HepG2 (cell line): ENCODE results near the gene DHX32. TPM values are rescaled to one million over a fixed set of nuclear protein-coding genes. Genes with fewer than 3 reads are reported as not detected.

Experiments
- ATAC-seq: fragments of 200-7000 bp; cut with Tn5 transposase; 3 replicates; pipeline ENCODE4 v1.9.1; 2020; ENCODE audit warnings: mild to moderate bottlenecking, moderate library complexity
- BruUV-seq: library from RNA; stranded (reverse); fragments of 400-500 nt; replicated peaks from 2 replicates; lab custom pipeline; 2021; lab: Mats Ljungman, UMichigan
- CTCF ChIA-PET: fragments of 300-600 bp; formaldehyde crosslinking; extraction: SDS; loops from one replicate; lab custom pipeline; 2021; ENCODE audit warnings: low total read pairs, inconsistent platforms, low intra/inter-chr PET ratio; lab: Yijun Ruan, JAX
- POLR2A ChIA-PET: fragments of 350-600 bp; sonication (Branson Sonifier 250); formaldehyde crosslinking; loops from one replicate; lab custom pipeline; 2020; ENCODE audit warnings: antibody characterized with exemption, inconsistent platforms; lab: Yijun Ruan, JAX
- DNase-seq: peaks from one replicate; pipeline ENCODE4 v3.0.0-alpha.2; 2015; ENCODE audit warnings: low spot score
- FAIRE-seq: peaks from 3 replicates; lab custom pipeline; 2011; peaks lifted over from hg19 to GRCh38; lab: Jason Lieb, UNC
- H2AFZ ChIP-seq: one replicate; pipeline ENCODE4 v1.6.1; 2011; ENCODE audit warnings: low read length, inconsistent platforms
- H3K27ac ChIP-seq: fragments of 300-600 bp; 3 replicates; pipeline ENCODE4 v1.8.0; 2011; ENCODE audit warnings: mixed run types, mild to moderate bottlenecking, mixed read lengths, low read length, inconsistent platforms; ENCODE audit not compliant: insufficient read depth; ENCODE audit errors: extremely low read length
- H3K27me3 ChIP-seq, 2 experiments: fragments of 200-600 bp in 1 of 2; 2 replicates in 1 of 2; 3 replicates in 1 of 2; pipeline versions ENCODE4 v1.6.0 to v1.8.0; 2011; ENCODE audit warnings: low read length in 2 of 2, mild to moderate bottlenecking in 2 of 2, moderate library complexity in 2 of 2, inconsistent platforms in 1 of 2; ENCODE audit not compliant: insufficient read depth in 2 of 2, control insufficient read depth in 1 of 2
- H3K36me3 ChIP-seq, 2 experiments: fragments of 200-600 bp in 1 of 2; replicated peaks in 1 of 2; 2 replicates in 1 of 2; 3 replicates in 1 of 2; pipeline versions ENCODE4 v1.5.1 to v1.8.0; 2011; ENCODE audit warnings: low read length in 2 of 2, inconsistent platforms in 1 of 2; ENCODE audit not compliant: insufficient read depth in 2 of 2, control insufficient read depth in 1 of 2
- H3K4me1 ChIP-seq: 2 replicates; pipeline ENCODE4 v1.5.1; 2012; ENCODE audit warnings: low read length, inconsistent platforms; ENCODE audit not compliant: insufficient read depth
- H3K4me2 ChIP-seq: 2 replicates; pipeline ENCODE4 v1.6.0; 2011; ENCODE audit warnings: low read depth, low read length, inconsistent platforms
- H3K4me3 ChIP-seq, 3 experiments: fragments of 200-600 bp in 1 of 3; sonication (generic), shearing (Covaris generic) in 1 of 3; replicated peaks in 1 of 3; 2 replicates each; pipeline ENCODE4 v1.5.1; 2011 to 2016; ENCODE audit warnings: low read length in 3 of 3, inconsistent platforms in 2 of 3, low read depth in 2 of 3, mild to moderate bottlenecking in 2 of 3, control low read depth in 1 of 3, mixed read lengths in 1 of 3; ENCODE audit not compliant: insufficient read depth in 1 of 3
- H3K79me2 ChIP-seq: one replicate; pipeline ENCODE4 v1.6.1; 2011; ENCODE audit warnings: low read length, inconsistent platforms; ENCODE audit not compliant: insufficient read depth
- H3K9ac ChIP-seq: 2 replicates; pipeline ENCODE4 v1.6.0; 2011; ENCODE audit warnings: mild to moderate bottlenecking, low read depth, low read length, inconsistent platforms; ENCODE audit not compliant: insufficient read depth
- H3K9me3 ChIP-seq: 2 replicates; pipeline ENCODE4 v1.5.1; 2012; ENCODE audit warnings: mild to moderate bottlenecking, low read length
- H4K20me1 ChIP-seq: 2 replicates; pipeline ENCODE4 v1.6.0; 2011; ENCODE audit warnings: inconsistent platforms, mild to moderate bottlenecking, low read length, moderate library complexity; ENCODE audit not compliant: insufficient read depth
- ASH2L ChIP-seq: fragments of 300-600, 200-600 bp; sonication (generic); IDR thresholded peaks from 2 replicates; pipeline ENCODE4 v1.7.0; 2017; ENCODE audit warnings: low read depth, mild to moderate bottlenecking, moderate library complexity, mixed read lengths, low read length; ENCODE audit not compliant: insufficient read length
- CENPX ChIP-seq: sonication (generic); formaldehyde crosslinking; IDR thresholded peaks from 2 replicates; pipeline ENCODE4 v1.9.0; 2021; ENCODE audit warnings: mild to moderate bottlenecking, missing genetic modification reagents, moderate library complexity
- DPF2 ChIP-seq: sonication (generic); formaldehyde crosslinking; IDR thresholded peaks from 2 replicates; pipeline ENCODE4 v1.4.0; 2020; ENCODE audit warnings: mild to moderate bottlenecking, low read depth, missing genetic modification reagents, borderline replicate concordance
- GATAD2A ChIP-seq: IDR thresholded peaks from 2 replicates; pipeline ENCODE4 v1.6.1; 2016
- HOXA5 ChIP-seq: sonication (generic); formaldehyde crosslinking; IDR thresholded peaks from 2 replicates; pipeline ENCODE4 v1.4.0; 2020; ENCODE audit warnings: missing genetic modification reagents
- HOXA9 ChIP-seq: sonication (generic); formaldehyde crosslinking; IDR thresholded peaks from 2 replicates; pipeline ENCODE4 v1.8.1; 2022; ENCODE audit warnings: missing genetic modification reagents, mild to moderate bottlenecking, moderate library complexity, borderline replicate concordance
- IRF2 ChIP-seq: IDR thresholded peaks from 2 replicates; pipeline ENCODE4 v1.6.1; 2018; ENCODE audit warnings: missing genetic modification reagents, missing compliant biosample characterization
- NCOA2 ChIP-seq: sonication (generic); formaldehyde crosslinking; IDR thresholded peaks from 2 replicates; pipeline ENCODE4 v1.8.0; 2022; ENCODE audit warnings: inconsistent platforms
- NFIB ChIP-seq: sonication (generic); formaldehyde crosslinking; IDR thresholded peaks from 2 replicates; pipeline ENCODE4 v1.9.0; 2021; ENCODE audit warnings: missing genetic modification reagents, mild to moderate bottlenecking, borderline replicate concordance
- SIN3B ChIP-seq: fragments of 150-350 bp; IDR thresholded peaks from 2 replicates; pipeline ENCODE4 v1.6.1; 2014; ENCODE audit warnings: low read length
- TCF7L2 ChIP-seq: IDR thresholded peaks from 2 replicates; pipeline ENCODE4 v1.6.1; 2011; ENCODE audit warnings: mild to moderate bottlenecking, low read depth, low read length, moderate library complexity
- ZBTB7B ChIP-seq: sonication (generic); formaldehyde crosslinking; IDR thresholded peaks from 2 replicates; pipeline ENCODE4 v1.4.0; 2020; ENCODE audit warnings: missing genetic modification reagents
- ZNF546 ChIP-seq: sonication (generic); formaldehyde crosslinking; conservative IDR thresholded peaks from 2 replicates; pipeline ENCODE4 v1.8.1; 2023; ENCODE audit warnings: mild to moderate bottlenecking, missing genetic modification reagents
- WGBS: methylation state at CpG from one replicate; pipeline ENCODE4 v1.1.6; 2017; ENCODE audit warnings: low lambda C conversion rate; 5-methylcytosine and 5-hydroxymethylcytosine counted together
- in situ Hi-C: cut with HindIII; loops from 2 replicates; pipeline ENCODE4 v1.10.0; 2017; ENCODE audit warnings: low pct_unique_long_range_greater_than_20kb; ENCODE audit not compliant: extremely low pct_ligation_motif_present
- intact Hi-C: fragments of 100-400 bp; cut with micrococcal nuclease; formaldehyde crosslinking; loops from one replicate; pipeline ENCODE4 v1.10.0; 2022; ENCODE audit not compliant: unreplicated experiment
- polyA plus RNA-seq, 8 experiments: library from polyadenylated mRNA; depleted of rRNA in 3 of 8; stranded (reverse) in 7 of 8; unstranded in 1 of 8; fragments of >200 nt; fragmentation: Illumina TruSeq in 4 of 8; extraction: Trizol in 4 of 8; gene quantifications; 2 replicates each; pipeline versions ENCODE4 v1.2.1 to v1.2.3, GENCODE V29; 2011 to 2016; ENCODE audit warnings: low read depth in 4 of 8, missing spikeins in 1 of 8, mixed read lengths in 1 of 8; ENCODE audit not compliant: insufficient read depth in 1 of 8
- total RNA-seq, 5 experiments: library from RNA; depleted of rRNA; stranded (reverse); fragments of >200 nt; fragmentation: Illumina TruSeq; extraction: Trizol; gene quantifications; 2 replicates each; pipeline ENCODE4 v1.2.3, GENCODE V29; 2016; ENCODE audit warnings: low read depth in 1 of 5
- TF ChIP-seq, protein P1 (sequence below): sonication (generic); formaldehyde crosslinking; IDR thresholded peaks from 2 replicates; pipeline ENCODE4 v1.8.0; 2022; ENCODE audit warnings: missing genetic modification reagents, mild to moderate bottlenecking, moderate library complexity, borderline replicate concordance
- TF ChIP-seq, protein P2 (sequence below): sonication (generic); formaldehyde crosslinking; IDR thresholded peaks from 2 replicates; pipeline ENCODE4 v1.4.0; 2020; ENCODE audit warnings: missing genetic modification reagents
- TF ChIP-seq, protein P3 (sequence below): sonication (generic); formaldehyde crosslinking; IDR thresholded peaks from 2 replicates; pipeline ENCODE4 v1.4.0; 2020; ENCODE audit warnings: missing genetic modification reagents

Gene DHX32
- total and polyA plus RNA-seq, 2 of the 13 experiments (the other 11 are each of a cell fraction or from before 2014, with no cell fraction given): 15.5 to 16.5 TPM

GRCh38 chr10:125799451-125800182 is 81.5 kb downstream of the DHX32 start (continued):
- TF ChIP-seq SIN3B: no peak
- no peak for TF ChIP-seq HOXA9
- no peak for TF ChIP-seq HOXA5 (CRISPR knock-in tag)
- TF ChIP-seq NFIB: no peak
- TF ChIP-seq, protein P1, sequence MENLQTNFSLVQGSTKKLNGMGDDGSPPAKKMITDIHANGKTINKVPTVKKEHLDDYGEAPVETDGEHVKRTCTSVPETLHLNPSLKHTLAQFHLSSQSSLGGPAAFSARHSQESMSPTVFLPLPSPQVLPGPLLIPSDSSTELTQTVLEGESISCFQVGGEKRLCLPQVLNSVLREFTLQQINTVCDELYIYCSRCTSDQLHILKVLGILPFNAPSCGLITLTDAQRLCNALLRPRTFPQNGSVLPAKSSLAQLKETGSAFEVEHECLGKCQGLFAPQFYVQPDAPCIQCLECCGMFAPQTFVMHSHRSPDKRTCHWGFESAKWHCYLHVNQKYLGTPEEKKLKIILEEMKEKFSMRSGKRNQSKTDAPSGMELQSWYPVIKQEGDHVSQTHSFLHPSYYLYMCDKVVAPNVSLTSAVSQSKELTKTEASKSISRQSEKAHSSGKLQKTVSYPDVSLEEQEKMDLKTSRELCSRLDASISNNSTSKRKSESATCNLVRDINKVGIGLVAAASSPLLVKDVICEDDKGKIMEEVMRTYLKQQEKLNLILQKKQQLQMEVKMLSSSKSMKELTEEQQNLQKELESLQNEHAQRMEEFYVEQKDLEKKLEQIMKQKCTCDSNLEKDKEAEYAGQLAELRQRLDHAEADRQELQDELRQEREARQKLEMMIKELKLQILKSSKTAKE: no peak
- no peak for TF ChIP-seq ZNF546 (CRISPR knock-in tag)
- TF ChIP-seq, protein P2, sequence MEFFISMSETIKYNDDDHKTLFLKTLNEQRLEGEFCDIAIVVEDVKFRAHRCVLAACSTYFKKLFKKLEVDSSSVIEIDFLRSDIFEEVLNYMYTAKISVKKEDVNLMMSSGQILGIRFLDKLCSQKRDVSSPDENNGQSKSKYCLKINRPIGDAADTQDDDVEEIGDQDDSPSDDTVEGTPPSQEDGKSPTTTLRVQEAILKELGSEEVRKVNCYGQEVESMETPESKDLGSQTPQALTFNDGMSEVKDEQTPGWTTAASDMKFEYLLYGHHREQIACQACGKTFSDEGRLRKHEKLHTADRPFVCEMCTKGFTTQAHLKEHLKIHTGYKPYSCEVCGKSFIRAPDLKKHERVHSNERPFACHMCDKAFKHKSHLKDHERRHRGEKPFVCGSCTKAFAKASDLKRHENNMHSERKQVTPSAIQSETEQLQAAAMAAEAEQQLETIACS (CRISPR knock-in tag): no peak

DNA sequence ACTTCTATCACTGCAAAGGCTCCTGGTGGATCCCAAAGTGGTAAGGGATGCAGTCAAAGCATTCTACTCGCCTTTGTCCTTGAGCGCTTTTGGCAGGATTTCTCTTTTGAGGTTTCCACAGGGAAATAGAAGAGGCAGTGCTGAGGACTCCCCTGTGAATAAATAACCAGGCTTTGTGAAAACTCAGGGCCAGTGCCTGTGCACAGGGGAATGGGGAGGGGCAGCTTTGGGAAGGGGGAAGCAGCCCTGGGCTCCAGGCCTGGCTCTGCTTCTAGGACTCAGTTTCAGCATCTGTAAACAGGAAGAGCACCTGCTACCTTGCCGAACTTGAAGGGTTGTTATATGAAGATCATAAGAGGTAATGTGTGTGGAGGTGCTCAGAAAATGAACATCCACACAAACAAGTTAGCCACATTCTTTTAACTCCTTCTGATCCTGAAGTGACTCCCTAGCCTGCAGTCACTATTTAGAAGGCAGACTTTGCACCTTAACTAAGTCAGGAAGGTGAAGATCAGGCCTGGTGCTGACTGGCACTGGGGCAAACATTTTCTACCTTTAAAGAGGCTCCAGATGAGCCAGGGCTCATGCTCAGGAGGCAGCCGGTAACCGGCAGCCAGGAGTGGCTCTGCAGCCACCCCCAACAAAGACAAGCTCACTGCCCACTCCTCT is 83.0 kb downstream of the DHX32 start:
- peak; percentile 90 for FAIRE-seq
- Histone ChIP-seq H3K9me3 (no peaks in the 10 kb centered on the region), H4K20me1 (no peaks in the 10 kb centered on the region), H3K36me3 (peaks cover 0 to 8% of the 10 kb centered on the region in 2 experiments; a peak in 2 of 5 replicates), H3K4me2 (peak overlapping the region; percentile 58), H3K79me2 (no peaks in the 10 kb centered on the region), H3K4me1 (peaks cover 47% of the 10 kb centered on the region), H2AFZ (no peak overlapping the region), H3K27ac (peak overlapping the region; percentile 57), H3K27me3 (no peaks in the 10 kb centered on the region), H3K4me3 (peak overlapping the region in 1 of 3 experiments; percentile 11; a peak in 1 of 6 replicates), H3K9ac (peak overlapping the region; percentile 3; the same call in 1 of the 2 replicates)
- ChIA-PET CTCF (no interaction called here), POLR2A (interaction anchor here (1.2 kb wide), 1 partner anchor 10 kb away, joined by 4 read pairs; no protein-coding TSS in a partner anchor)
- ATAC-seq: peak; percentile 96
- BruUV-seq: no TSS peak
- in situ Hi-C loops: no loop called here
- peak; percentile 79 for DNase-seq
- intact Hi-C loops: no loop called here
- WGBS: 10% methylated on average over 2 of the region's 5 CpGs
- TF ChIP-seq IRF2 (CRISPR knock-in tag) (peak; percentile 19; the same call in 1 of the 2 replicates), TCF7L2 (no peak), CENPX (no peak), ZBTB7B (CRISPR knock-in tag) (0 out of 2 replicates have a peak, but pooled peaks have one; percentile 12), ASH2L (peak; percentile 46), DPF2 (0 out of 2 replicates have a peak, but pooled peaks have one; percentile 14), NCOA2 (peak; percentile 39; the same call in 1 of the 2 replicates), GATAD2A (peak; percentile 30; the same call in 1 of the 2 replicates)
- TF ChIP-seq, protein P3, sequence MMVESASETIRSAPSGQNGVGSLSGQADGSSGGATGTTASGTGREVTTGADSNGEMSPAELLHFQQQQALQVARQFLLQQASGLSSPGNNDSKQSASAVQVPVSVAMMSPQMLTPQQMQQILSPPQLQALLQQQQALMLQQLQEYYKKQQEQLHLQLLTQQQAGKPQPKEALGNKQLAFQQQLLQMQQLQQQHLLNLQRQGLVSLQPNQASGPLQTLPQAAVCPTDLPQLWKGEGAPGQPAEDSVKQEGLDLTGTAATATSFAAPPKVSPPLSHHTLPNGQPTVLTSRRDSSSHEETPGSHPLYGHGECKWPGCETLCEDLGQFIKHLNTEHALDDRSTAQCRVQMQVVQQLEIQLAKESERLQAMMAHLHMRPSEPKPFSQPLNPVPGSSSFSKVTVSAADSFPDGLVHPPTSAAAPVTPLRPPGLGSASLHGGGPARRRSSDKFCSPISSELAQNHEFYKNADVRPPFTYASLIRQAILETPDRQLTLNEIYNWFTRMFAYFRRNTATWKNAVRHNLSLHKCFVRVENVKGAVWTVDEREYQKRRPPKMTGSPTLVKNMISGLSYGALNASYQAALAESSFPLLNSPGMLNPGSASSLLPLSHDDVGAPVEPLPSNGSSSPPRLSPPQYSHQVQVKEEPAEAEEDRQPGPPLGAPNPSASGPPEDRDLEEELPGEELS (CRISPR knock-in tag): peak; percentile 37; the same call in 1 of the 2 replicates
